A549 (cell line): ENCODE data around the gene ADGRB2. TPM values are rescaled to one million over a fixed set of nuclear protein-coding genes. Genes with fewer than 3 reads are reported as not detected.

ENCODE experiments used
- ATAC-seq, 2 experiments: fragments of 200-7000 bp in 1 of 2; fragments of >200 bp in 1 of 2; cut with Nextera tagmentation in 1 of 2; cut with Tn5 transposase in 1 of 2; 3 replicates each; pipeline versions ENCODE4 v1.8.0 to v1.9.1; 2018 to 2020; ENCODE audit warnings: mild to moderate bottlenecking in 1 of 2, moderate library complexity in 1 of 2
- CTCF ChIA-PET: fragments of 300-600 bp; sonication (Branson Sonifier 250); formaldehyde crosslinking; extraction: SDS; loops from one replicate; lab custom pipeline; 2021; ENCODE audit warnings: antibody characterized with exemption, inconsistent platforms; lab: Yijun Ruan, JAX
- POLR2A ChIA-PET: fragments of 350-600 bp; formaldehyde crosslinking; extraction: SDS; loops from one replicate; lab custom pipeline; 2021; ENCODE audit warnings: antibody characterized with exemption, inconsistent platforms; lab: Yijun Ruan, JAX
- DNase-seq, 2 experiments: peaks; one replicate each; pipeline versions ENCODE4 v3.0.0 to v3.0.0-alpha.2; 2011 to 2016; ENCODE audit warnings: low read depth in 1 of 2, low spot score in 1 of 2
- FAIRE-seq: peaks from 2 replicates; lab custom pipeline; 2011; peaks lifted over from hg19 to GRCh38; lab: Jason Lieb, UNC
- H3K27ac ChIP-seq, 2 experiments: fragments of >200 bp; sonication (Bioruptor Twin); formaldehyde crosslinking; 3 replicates each; pipeline ENCODE4 v1.5.1; 2016 to 2017
- H3K4me1 ChIP-seq: fragments of >200 bp; sonication (Bioruptor Twin); formaldehyde crosslinking; 3 replicates; pipeline ENCODE4 v1.6.1; 2016
- H3K4me2 ChIP-seq: fragments of >200 bp; sonication (Bioruptor Twin); formaldehyde crosslinking; 3 replicates; pipeline ENCODE4 v1.6.1; 2016
- H3K4me3 ChIP-seq: fragments of >200 bp; sonication (Bioruptor Twin); formaldehyde crosslinking; 3 replicates; pipeline ENCODE4 v1.5.1; 2016
- H3K9me3 ChIP-seq: fragments of >200 bp; sonication (Bioruptor Twin); formaldehyde crosslinking; 3 replicates; pipeline ENCODE4 v1.6.1; 2016
- CBX8 ChIP-seq: fragments of 200-600 bp; sonication (generic); IDR thresholded peaks from 2 replicates; pipeline ENCODE4 v1.6.1; 2016
- CEBPB ChIP-seq, 2 experiments: fragments of >200 bp in 1 of 2; sonication (Bioruptor Twin) in 1 of 2; formaldehyde crosslinking in 1 of 2; IDR thresholded peaks; 2 replicates each; pipeline ENCODE4 v1.6.1; 2012 to 2016
- CHD4 ChIP-seq: fragments of 200-600 bp; sonication (generic); IDR thresholded peaks from 2 replicates; pipeline ENCODE4 v1.6.1; 2016; ENCODE audit warnings: antibody characterized with exemption, mild to moderate bottlenecking, borderline replicate concordance
- EHMT2 ChIP-seq: fragments of 200-600 bp; sonication (generic); IDR thresholded peaks from 2 replicates; pipeline ENCODE4 v1.6.1; 2016; ENCODE audit warnings: antibody characterized with exemption, low read depth, mild to moderate bottlenecking, moderate library complexity
- ESRRA ChIP-seq: fragments of 150-350 bp; IDR thresholded peaks from 2 replicates; pipeline ENCODE4 v1.6.1; 2014; ENCODE audit warnings: mild to moderate bottlenecking, low read length, borderline replicate concordance
- FOSB ChIP-seq: fragments of 250-450 bp; sonication (Bioruptor Pico); IDR thresholded peaks from 2 replicates; pipeline ENCODE4 v1.5.0; 2020; ENCODE audit warnings: mild to moderate bottlenecking, moderate library complexity
- FOXS1 ChIP-seq: fragments of 250-450 bp; sonication (Bioruptor Pico); IDR thresholded peaks from 2 replicates; pipeline ENCODE4 v1.5.0; 2020; ENCODE audit warnings: mild to moderate bottlenecking, moderate library complexity
- GATA3 ChIP-seq: IDR thresholded peaks from 2 replicates; pipeline ENCODE4 v1.6.1; 2012; ENCODE audit warnings: borderline replicate concordance
- HDAC2 ChIP-seq: fragments of 200-600 bp; sonication (generic); IDR thresholded peaks from 2 replicates; pipeline ENCODE4 v1.6.1; 2016
- HEYL ChIP-seq: fragments of 250-450 bp; sonication (Bioruptor Pico); IDR thresholded peaks from 2 replicates; pipeline ENCODE4 v1.8.0; 2021; ENCODE audit warnings: mild to moderate bottlenecking, moderate library complexity
- HOXB13 ChIP-seq: fragments of 250-450 bp; sonication (Bioruptor Pico); IDR thresholded peaks from 2 replicates; pipeline ENCODE4 v1.5.0; 2020; ENCODE audit warnings: low read depth, mild to moderate bottlenecking, moderate library complexity
- JUNB ChIP-seq: fragments of >200 bp; sonication (Bioruptor Twin); formaldehyde crosslinking; IDR thresholded peaks from 2 replicates; pipeline ENCODE4 v1.6.1; 2016
- KDM5A ChIP-seq: fragments of 200-600 bp; sonication (generic); IDR thresholded peaks from 2 replicates; pipeline ENCODE4 v1.6.1; 2016; ENCODE audit warnings: antibody characterized with exemption, mild to moderate bottlenecking
- MYC ChIP-seq: IDR thresholded peaks from 2 replicates; pipeline ENCODE4 v1.6.1; 2012; ENCODE audit warnings: mild to moderate bottlenecking, inconsistent platforms, low read length, improper control_type of control experiment, borderline replicate concordance
- NPAS2 ChIP-seq: fragments of 250-450 bp; sonication (Bioruptor Pico); IDR thresholded peaks from 2 replicates; pipeline ENCODE4 v1.8.0; 2022; ENCODE audit warnings: mild to moderate bottlenecking, moderate library complexity, borderline replicate concordance
- NR3C1 ChIP-seq: fragments of >200 bp; sonication (Bioruptor Twin); formaldehyde crosslinking; IDR thresholded peaks from 3 replicates; pipeline ENCODE4 v1.6.1; 2017
- POLR2A ChIP-seq: IDR thresholded peaks from 2 replicates; pipeline ENCODE4 v1.6.1; 2012; ENCODE audit warnings: mild to moderate bottlenecking, low read length
- POLR2AphosphoS2 ChIP-seq: conservative IDR thresholded peaks from 2 replicates; pipeline ENCODE4 v1.6.1; 2012; ENCODE audit warnings: low read length, improper control_type of control experiment, inconsistent platforms
- RARB ChIP-seq: fragments of 250-450 bp; sonication (Bioruptor Pico); IDR thresholded peaks from 2 replicates; pipeline ENCODE4 v1.8.0; 2021; ENCODE audit warnings: mild to moderate bottlenecking, moderate library complexity
- RNF2 ChIP-seq: fragments of 200-600 bp; sonication (generic); IDR thresholded peaks from 2 replicates; pipeline ENCODE4 v1.6.1; 2016; ENCODE audit warnings: low read depth, mild to moderate bottlenecking, antibody characterized with exemption, moderate library complexity, borderline replicate concordance
- SMC3 ChIP-seq: fragments of >200 bp; sonication (Bioruptor Twin); formaldehyde crosslinking; IDR thresholded peaks from 3 replicates; pipeline ENCODE4 v1.6.1; 2018; ENCODE audit warnings: inconsistent platforms
- SREBF2 ChIP-seq: fragments of 450-650 bp; IDR thresholded peaks from 2 replicates; pipeline ENCODE4 v1.6.1; 2014; ENCODE audit warnings: mild to moderate bottlenecking, moderate library complexity
- TP53 ChIP-seq: fragments of 250-450 bp; sonication (Bioruptor Pico); IDR thresholded peaks from 2 replicates; pipeline ENCODE4 v1.5.0; 2021; ENCODE audit warnings: mild to moderate bottlenecking, moderate library complexity
- ZFP36 ChIP-seq: fragments of 450-650 bp; IDR thresholded peaks from 2 replicates; pipeline ENCODE4 v1.6.1; 2014; ENCODE audit warnings: borderline replicate concordance; ENCODE audit not compliant: partially characterized antibody
- WGBS: methylation state at CpG from one replicate; pipeline ENCODE4 v1.1.6; 2017; ENCODE audit errors: missing lambda C conversion rate; 5-methylcytosine and 5-hydroxymethylcytosine counted together
- polyA plus RNA-seq, 4 experiments: library from polyadenylated mRNA; depleted of rRNA in 3 of 4; stranded (reverse); fragments of >200 nt; fragmentation: RNase III in 1 of 4; extraction: RNeasy Plus Mini Kit Qiagen cat#74134 plus additional on column Dnase treatment in 1 of 4; gene quantifications; 2 replicates in 3 of 4; 3 replicates in 1 of 4; pipeline ENCODE4 v1.2.3, GENCODE V29; 2011 to 2017
- TF ChIP-seq, protein P1 (sequence below): fragments of 250-450 bp; sonication (Bioruptor Pico); IDR thresholded peaks from 2 replicates; pipeline ENCODE4 v1.5.0; 2020; ENCODE audit warnings: low read depth, mild to moderate bottlenecking, moderate library complexity
- TF ChIP-seq, protein P2 (sequence below): IDR thresholded peaks from 2 replicates; pipeline ENCODE4 v1.6.1; 2012
- TF ChIP-seq, protein P3 (sequence below): fragments of 450-650 bp; IDR thresholded peaks from 2 replicates; pipeline ENCODE4 v1.6.1; 2014; ENCODE audit warnings: antibody characterized with exemption
- TF ChIP-seq, protein P4 (sequence below): fragments of >200 bp; sonication (Bioruptor Twin); formaldehyde crosslinking; IDR thresholded peaks from 2 replicates; pipeline ENCODE4 v1.6.1; 2016
- TF ChIP-seq, protein P5 (sequence below): IDR thresholded peaks from 2 replicates; pipeline ENCODE4 v1.6.1; 2012
- TF ChIP-seq, protein P6 (sequence below): fragments of 200-600 bp; sonication (generic); IDR thresholded peaks from 2 replicates; pipeline ENCODE4 v1.6.1; 2016; ENCODE audit warnings: antibody characterized with exemption, mild to moderate bottlenecking, moderate library complexity

ADGRB2 gene
- polyA plus RNA-seq, 2 of the 4 experiments (the other 2 are of a cell fraction), result 2.3 to 6.6 TPM

DNA sequence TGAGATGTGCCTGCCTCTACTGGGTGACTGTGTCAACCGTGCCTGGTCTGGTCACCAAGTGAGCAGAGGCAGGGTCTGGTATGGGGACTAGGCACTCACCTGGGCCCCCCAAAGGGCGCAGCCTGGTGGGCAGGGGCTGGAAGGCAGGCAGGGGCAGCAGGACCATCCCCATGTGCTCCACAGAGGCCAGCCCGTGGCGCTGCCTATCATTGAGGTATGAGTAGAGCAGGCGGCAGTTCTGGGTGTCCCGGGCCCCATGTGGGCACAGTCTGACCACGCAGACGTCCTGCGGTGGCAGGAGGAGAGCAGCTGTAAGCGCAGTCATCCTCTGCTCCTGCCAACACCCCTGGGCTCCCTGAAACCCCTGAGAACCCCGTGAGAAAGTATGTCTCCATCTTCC, 28.0 kb upstream of the ADGRB2 start:
- Histone ChIP-seq H3K9me3 (no peaks in the 10 kb centered on the region), H3K27ac (no peak overlapping the region), H3K4me1 (peaks cover 18% of the 10 kb centered on the region), H3K4me2 (no peak overlapping the region), H3K4me3 (no peak overlapping the region)
- CTCF ChIA-PET, result interaction anchor here (0.7 to 18.6 kb wide), 5 partner anchors 14 to 172 kb away, joined by 3 to 242 read pairs (median 5); partner anchors contain the start of gene ADGRB2
- POLR2A ChIA-PET, result no interaction called here
- no peak for DNase-seq
- TF ChIP-seq, protein P1, sequence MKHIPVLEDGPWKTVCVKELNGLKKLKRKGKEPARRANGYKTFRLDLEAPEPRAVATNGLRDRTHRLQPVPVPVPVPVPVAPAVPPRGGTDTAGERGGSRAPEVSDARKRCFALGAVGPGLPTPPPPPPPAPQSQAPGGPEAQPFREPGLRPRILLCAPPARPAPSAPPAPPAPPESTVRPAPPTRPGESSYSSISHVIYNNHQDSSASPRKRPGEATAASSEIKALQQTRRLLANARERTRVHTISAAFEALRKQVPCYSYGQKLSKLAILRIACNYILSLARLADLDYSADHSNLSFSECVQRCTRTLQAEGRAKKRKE (CRISPR knock-in tag), result no peak
- TF ChIP-seq CBX8 (no peak), CHD4 (no peak), RARB (no peak), SREBF2 (no peak), TP53 (CRISPR knock-in tag) (no peak), JUNB (no peak), KDM5A (no peak), EHMT2 (no peak), ESRRA (no peak), POLR2A (no peak), ZFP36 (no peak), MYC (no peak), POLR2AphosphoS2 (no peak)
- TF ChIP-seq, protein P2, sequence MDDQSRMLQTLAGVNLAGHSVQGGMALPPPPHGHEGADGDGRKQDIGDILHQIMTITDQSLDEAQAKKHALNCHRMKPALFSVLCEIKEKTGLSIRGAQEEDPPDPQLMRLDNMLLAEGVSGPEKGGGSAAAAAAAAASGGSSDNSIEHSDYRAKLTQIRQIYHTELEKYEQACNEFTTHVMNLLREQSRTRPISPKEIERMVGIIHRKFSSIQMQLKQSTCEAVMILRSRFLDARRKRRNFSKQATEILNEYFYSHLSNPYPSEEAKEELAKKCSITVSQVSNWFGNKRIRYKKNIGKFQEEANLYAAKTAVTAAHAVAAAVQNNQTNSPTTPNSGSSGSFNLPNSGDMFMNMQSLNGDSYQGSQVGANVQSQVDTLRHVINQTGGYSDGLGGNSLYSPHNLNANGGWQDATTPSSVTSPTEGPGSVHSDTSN, result no peak
- TF ChIP-seq, protein P3, sequence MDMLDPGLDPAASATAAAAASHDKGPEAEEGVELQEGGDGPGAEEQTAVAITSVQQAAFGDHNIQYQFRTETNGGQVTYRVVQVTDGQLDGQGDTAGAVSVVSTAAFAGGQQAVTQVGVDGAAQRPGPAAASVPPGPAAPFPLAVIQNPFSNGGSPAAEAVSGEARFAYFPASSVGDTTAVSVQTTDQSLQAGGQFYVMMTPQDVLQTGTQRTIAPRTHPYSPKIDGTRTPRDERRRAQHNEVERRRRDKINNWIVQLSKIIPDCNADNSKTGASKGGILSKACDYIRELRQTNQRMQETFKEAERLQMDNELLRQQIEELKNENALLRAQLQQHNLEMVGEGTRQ, result no peak
- FAIRE-seq, result no peak
- WGBS, result 66% methylated on average over 8 of the region's 11 CpGs
- no peak for ATAC-seq

DNA sequence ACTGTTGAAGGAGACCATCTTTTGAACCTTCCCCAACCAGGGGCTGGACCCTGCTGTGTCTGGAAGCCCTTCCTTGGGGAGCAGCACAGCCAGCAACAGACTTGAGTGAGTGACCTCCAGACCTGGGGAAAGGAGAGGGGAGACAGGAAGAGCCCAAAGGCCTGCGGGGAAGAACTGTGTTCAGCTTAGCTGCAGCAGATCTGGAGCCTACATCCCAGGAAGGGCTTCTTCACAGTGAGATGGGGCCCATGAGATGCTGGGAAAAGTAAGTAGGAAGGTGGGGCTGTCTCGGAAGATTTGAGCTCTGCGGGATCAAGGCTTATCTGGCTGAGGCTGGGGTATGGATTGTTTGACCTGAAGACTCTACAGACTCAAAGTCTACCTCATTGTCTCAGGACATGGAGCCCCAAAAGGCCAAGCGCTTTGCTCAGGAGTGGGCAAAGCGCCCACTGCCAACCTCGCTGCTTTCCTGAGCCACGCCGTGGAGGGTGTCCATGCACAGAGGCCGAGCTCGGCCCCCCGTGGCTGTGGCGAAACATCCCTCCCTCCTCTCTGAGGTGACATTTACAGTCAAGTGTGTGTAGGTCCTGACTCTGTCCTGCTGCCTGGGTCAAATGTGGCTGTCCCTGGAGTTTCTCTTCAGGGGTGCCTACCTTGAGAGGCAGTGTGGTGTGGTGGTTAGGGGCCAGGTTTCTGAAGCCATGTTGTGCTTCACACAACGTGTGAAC, 27.2 kb upstream of the ADGRB2 start:
- peaks cover 16% of the 10 kb centered on the region for H3K4me1 ChIP-seq
- H3K9me3 ChIP-seq, result no peaks in the 10 kb centered on the region
- TF ChIP-seq HDAC2, result no peak
- no peak for TF ChIP-seq CBX8
- TF ChIP-seq, protein P2, result no peak
- TF ChIP-seq, protein P4, sequence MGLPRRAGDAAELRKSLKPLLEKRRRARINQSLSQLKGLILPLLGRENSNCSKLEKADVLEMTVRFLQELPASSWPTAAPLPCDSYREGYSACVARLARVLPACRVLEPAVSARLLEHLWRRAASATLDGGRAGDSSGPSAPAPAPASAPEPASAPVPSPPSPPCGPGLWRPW, result no peak
- no peak for TF ChIP-seq SMC3
- TF ChIP-seq CEBPB (IDR thresholded peaks at IDR 0.05), result no peak
- no peak for TF ChIP-seq GATA3
- TF ChIP-seq HEYL (CRISPR knock-in tag), result no peak
- TF ChIP-seq FOXS1 (CRISPR knock-in tag), result no peak
- no peak for TF ChIP-seq HOXB13 (CRISPR knock-in tag)
- TF ChIP-seq FOSB (CRISPR knock-in tag), result no peak
- TF ChIP-seq NR3C1, result no peak
- no peak for TF ChIP-seq EHMT2
- no peak for TF ChIP-seq NPAS2 (CRISPR knock-in tag)
- TF ChIP-seq, protein P5, sequence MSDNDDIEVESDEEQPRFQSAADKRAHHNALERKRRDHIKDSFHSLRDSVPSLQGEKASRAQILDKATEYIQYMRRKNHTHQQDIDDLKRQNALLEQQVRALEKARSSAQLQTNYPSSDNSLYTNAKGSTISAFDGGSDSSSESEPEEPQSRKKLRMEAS, result no peak
- TF ChIP-seq, protein P6, sequence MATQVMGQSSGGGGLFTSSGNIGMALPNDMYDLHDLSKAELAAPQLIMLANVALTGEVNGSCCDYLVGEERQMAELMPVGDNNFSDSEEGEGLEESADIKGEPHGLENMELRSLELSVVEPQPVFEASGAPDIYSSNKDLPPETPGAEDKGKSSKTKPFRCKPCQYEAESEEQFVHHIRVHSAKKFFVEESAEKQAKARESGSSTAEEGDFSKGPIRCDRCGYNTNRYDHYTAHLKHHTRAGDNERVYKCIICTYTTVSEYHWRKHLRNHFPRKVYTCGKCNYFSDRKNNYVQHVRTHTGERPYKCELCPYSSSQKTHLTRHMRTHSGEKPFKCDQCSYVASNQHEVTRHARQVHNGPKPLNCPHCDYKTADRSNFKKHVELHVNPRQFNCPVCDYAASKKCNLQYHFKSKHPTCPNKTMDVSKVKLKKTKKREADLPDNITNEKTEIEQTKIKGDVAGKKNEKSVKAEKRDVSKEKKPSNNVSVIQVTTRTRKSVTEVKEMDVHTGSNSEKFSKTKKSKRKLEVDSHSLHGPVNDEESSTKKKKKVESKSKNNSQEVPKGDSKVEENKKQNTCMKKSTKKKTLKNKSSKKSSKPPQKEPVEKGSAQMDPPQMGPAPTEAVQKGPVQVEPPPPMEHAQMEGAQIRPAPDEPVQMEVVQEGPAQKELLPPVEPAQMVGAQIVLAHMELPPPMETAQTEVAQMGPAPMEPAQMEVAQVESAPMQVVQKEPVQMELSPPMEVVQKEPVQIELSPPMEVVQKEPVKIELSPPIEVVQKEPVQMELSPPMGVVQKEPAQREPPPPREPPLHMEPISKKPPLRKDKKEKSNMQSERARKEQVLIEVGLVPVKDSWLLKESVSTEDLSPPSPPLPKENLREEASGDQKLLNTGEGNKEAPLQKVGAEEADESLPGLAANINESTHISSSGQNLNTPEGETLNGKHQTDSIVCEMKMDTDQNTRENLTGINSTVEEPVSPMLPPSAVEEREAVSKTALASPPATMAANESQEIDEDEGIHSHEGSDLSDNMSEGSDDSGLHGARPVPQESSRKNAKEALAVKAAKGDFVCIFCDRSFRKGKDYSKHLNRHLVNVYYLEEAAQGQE, result no peak
- TF ChIP-seq, protein P3, result no peak
- no peak for TF ChIP-seq RNF2
- TF ChIP-seq, all 56 proteins: peak for 0
- no peak for DNase-seq
- ChIA-PET POLR2A (no interaction called here), CTCF (interaction anchor here (1.0 to 18.6 kb wide), 13 partner anchors 8 to 271 kb away, joined by 3 to 242 read pairs (median 5); partner anchors contain the start of gene ADGRB2)
- WGBS, result 79% methylated on average over 13 of the region's 13 CpGs
- ATAC-seq, result no peak
- H3K27ac ChIP-seq, result no peak overlapping the region
- FAIRE-seq, result no peak
- H3K4me2 ChIP-seq, result no peak overlapping the region
- no peak overlapping the region for H3K4me3 ChIP-seq
